Lung (tissue), 12 donors: ENCODE measurements around the gene MAPKBP1. TPM values are rescaled to one million over a fixed set of nuclear protein-coding genes. Genes with fewer than 3 reads are reported as not detected.

ENCODE experiments used
- ATAC-seq: fragments of 200-7000 bp; cut with Tn5 transposase; one replicate; pipeline ENCODE4 v1.9.1; 2020; ENCODE audit warnings: moderate number of reproducible peaks; ENCODE audit not compliant: insufficient read depth, low FRiP score
- DNase-seq, 3 donors: peaks; one replicate each; pipeline ENCODE4 v3.0.0-alpha.2; 2013 to 2017
- H3K27ac ChIP-seq, 2 donors: one replicate each; pipeline ENCODE4 v1.5.1; 2013; ENCODE audit warnings: mild to moderate bottlenecking in 2 of 2, moderate library complexity in 2 of 2, control low read depth in 1 of 2, inconsistent platforms in 1 of 2, low read depth in 1 of 2, low read length in 1 of 2
- H3K27me3 ChIP-seq, 3 donors: one replicate each; pipeline ENCODE4 v1.5.1; 2013; ENCODE audit warnings: low read length in 2 of 3; ENCODE audit not compliant: control insufficient read depth in 3 of 3, insufficient read depth in 3 of 3
- H3K36me3 ChIP-seq, 4 donors: one replicate each; pipeline ENCODE4 v1.5.1; 2013; ENCODE audit warnings: low read length in 4 of 4, mild to moderate bottlenecking in 1 of 4, moderate library complexity in 1 of 4; ENCODE audit not compliant: control insufficient read depth in 4 of 4, insufficient read depth in 4 of 4
- H3K4me1 ChIP-seq, 5 donors: one replicate each; pipeline ENCODE4 v1.5.1; 2013; ENCODE audit warnings: low read length in 5 of 5, mild to moderate bottlenecking in 2 of 5, moderate library complexity in 1 of 5; ENCODE audit not compliant: control insufficient read depth in 5 of 5, insufficient read depth in 5 of 5
- H3K4me3 ChIP-seq: one replicate; pipeline ENCODE4 v1.5.1; 2013; ENCODE audit warnings: mild to moderate bottlenecking, control low read depth, moderate library complexity
- H3K9ac ChIP-seq, 2 donors: one replicate each; pipeline ENCODE4 v1.5.1; 2013; ENCODE audit warnings: low read length in 2 of 2, control low read depth in 1 of 2; ENCODE audit not compliant: insufficient read depth in 1 of 2
- H3K9me3 ChIP-seq, 4 donors: one replicate each; pipeline ENCODE4 v1.5.1; 2013; ENCODE audit warnings: low read length in 3 of 4, mild to moderate bottlenecking in 1 of 4, moderate library complexity in 1 of 4; ENCODE audit not compliant: control insufficient read depth in 4 of 4, insufficient read depth in 3 of 4
- WGBS, 2 donors: extraction: QIAGEN DNeasy Blood & Tissue Kit; methylation state at CpG; one replicate each; pipeline ENCODE4 v1.1.7; 2013; 5-methylcytosine and 5-hydroxymethylcytosine counted together
- polyA plus RNA-seq, 2 donors: library from polyadenylated mRNA; stranded (reverse); fragments of 200-250 nt; gene quantifications; one replicate each; pipeline ENCODE4 v1.2.1, GENCODE V29; 2013
- total RNA-seq, 2 donors: library from RNA; depleted of rRNA in 1 of 2; stranded (reverse); fragments of >200 nt in 1 of 2; gene quantifications; one replicate each; pipeline ENCODE4 v1.2.1, GENCODE V29; 2014 to 2021
- TF ChIP-seq, protein P1 (sequence below): IDR thresholded peaks from 2 replicates; pipeline ENCODE4 v1.5.1; 2012; ENCODE audit warnings: mild to moderate bottlenecking; ENCODE audit errors: control extremely low read depth, extremely low read depth
- donor health status: control.
- donor health status: control.
- donor health status: Bipolar disorder and iron deficiency.
- donor health status: healthy.
- donor health status: DM: yes; HTN: yes; CAD: no.

Gene MAPKBP1
- total and polyA plus RNA-seq, 4 donors: 7.2 to 25.7 (median 16.4) TPM

DNA sequence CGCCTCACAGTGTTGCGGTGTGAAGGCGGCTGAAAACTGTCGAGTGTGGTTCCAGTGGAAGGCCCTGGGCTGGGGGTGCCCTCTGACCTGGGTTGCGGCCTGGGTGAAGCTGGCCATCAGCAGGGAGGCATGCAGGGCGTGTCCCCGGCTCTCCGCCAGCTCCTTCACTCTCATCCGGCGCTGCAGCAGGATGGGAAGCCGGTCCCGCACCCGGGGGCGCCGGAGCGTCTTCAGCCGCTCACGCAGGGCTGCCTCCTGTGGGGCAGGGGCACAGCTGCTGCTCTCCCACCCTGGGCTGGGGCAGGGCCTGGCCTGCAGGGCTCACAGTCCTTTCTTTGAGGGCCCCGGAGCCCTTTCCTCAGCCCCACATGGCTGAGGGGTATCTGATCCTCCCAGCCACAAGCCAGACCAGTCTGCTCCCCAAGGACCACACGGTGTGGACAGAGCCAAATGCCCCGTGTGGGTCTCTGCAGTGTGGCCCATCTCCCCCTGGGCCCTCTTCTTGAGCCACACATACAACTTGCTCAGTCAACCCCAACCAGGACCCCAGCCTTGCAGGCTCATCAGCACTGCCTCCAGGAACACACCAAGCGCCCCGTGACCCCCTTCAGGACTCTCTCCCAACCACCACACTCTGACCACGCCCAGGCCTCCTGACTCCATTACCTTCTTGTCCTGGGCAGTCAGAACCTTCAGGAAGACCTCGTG lies 92.7 kb downstream of the MAPKBP1 start:
- H3K4me1 ChIP-seq: peaks cover 0 to 8% (median 0%) of the 10 kb centered on the region in 5 donors
- no peaks in the 10 kb centered on the region for H3K27me3 ChIP-seq
- 91 to 93% methylated on average over 25 of the region's 25 CpGs for WGBS, 2 donors
- no peak overlapping the region for H3K9ac ChIP-seq
- ATAC-seq: no peak
- no peak overlapping the region for H3K27ac ChIP-seq
- H3K36me3 ChIP-seq: no peaks in the 10 kb centered on the region
- no peak overlapping the region for H3K4me3 ChIP-seq
- TF ChIP-seq, protein P1, sequence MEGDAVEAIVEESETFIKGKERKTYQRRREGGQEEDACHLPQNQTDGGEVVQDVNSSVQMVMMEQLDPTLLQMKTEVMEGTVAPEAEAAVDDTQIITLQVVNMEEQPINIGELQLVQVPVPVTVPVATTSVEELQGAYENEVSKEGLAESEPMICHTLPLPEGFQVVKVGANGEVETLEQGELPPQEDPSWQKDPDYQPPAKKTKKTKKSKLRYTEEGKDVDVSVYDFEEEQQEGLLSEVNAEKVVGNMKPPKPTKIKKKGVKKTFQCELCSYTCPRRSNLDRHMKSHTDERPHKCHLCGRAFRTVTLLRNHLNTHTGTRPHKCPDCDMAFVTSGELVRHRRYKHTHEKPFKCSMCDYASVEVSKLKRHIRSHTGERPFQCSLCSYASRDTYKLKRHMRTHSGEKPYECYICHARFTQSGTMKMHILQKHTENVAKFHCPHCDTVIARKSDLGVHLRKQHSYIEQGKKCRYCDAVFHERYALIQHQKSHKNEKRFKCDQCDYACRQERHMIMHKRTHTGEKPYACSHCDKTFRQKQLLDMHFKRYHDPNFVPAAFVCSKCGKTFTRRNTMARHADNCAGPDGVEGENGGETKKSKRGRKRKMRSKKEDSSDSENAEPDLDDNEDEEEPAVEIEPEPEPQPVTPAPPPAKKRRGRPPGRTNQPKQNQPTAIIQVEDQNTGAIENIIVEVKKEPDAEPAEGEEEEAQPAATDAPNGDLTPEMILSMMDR: no peak
- H3K9me3 ChIP-seq: no peaks in the 10 kb centered on the region
- DNase-seq: no peak

DNA sequence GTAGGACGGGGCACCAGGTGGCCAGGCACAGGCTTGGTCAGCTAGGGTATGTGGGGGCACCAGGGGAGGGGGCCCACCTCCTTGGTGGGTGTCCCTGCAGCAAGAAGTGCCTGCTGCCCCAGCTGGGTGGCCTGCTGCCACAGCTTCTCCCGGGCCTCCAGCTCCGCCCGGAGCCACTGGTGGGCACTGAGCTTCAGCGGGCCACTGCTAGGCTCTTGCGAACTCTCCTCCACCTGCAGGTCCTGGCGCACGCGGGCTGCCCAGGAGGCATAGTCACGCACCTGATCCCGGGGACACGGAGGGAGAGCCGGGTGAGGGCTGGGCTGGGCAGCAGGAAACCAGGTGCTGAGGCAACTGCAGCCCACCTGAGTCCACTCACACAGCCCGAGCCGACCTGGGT lies 94.0 kb downstream of the MAPKBP1 start:
- ATAC-seq: no peak
- H3K4me1 ChIP-seq: peaks cover 0 to 3% (median 0%) of the 10 kb centered on the region in 5 donors
- TF ChIP-seq, protein P1: no peak
- 95% methylated on average over 15 of the region's 15 CpGs for WGBS, 2 donors
- DNase-seq: no peak
- no peaks in the 10 kb centered on the region for H3K9me3 ChIP-seq
- H3K4me3 ChIP-seq: no peak overlapping the region
- H3K9ac ChIP-seq: no peak overlapping the region
- H3K27me3 ChIP-seq: no peaks in the 10 kb centered on the region
- H3K27ac ChIP-seq: no peak overlapping the region
- H3K36me3 ChIP-seq: no peaks in the 10 kb centered on the region

DNA sequence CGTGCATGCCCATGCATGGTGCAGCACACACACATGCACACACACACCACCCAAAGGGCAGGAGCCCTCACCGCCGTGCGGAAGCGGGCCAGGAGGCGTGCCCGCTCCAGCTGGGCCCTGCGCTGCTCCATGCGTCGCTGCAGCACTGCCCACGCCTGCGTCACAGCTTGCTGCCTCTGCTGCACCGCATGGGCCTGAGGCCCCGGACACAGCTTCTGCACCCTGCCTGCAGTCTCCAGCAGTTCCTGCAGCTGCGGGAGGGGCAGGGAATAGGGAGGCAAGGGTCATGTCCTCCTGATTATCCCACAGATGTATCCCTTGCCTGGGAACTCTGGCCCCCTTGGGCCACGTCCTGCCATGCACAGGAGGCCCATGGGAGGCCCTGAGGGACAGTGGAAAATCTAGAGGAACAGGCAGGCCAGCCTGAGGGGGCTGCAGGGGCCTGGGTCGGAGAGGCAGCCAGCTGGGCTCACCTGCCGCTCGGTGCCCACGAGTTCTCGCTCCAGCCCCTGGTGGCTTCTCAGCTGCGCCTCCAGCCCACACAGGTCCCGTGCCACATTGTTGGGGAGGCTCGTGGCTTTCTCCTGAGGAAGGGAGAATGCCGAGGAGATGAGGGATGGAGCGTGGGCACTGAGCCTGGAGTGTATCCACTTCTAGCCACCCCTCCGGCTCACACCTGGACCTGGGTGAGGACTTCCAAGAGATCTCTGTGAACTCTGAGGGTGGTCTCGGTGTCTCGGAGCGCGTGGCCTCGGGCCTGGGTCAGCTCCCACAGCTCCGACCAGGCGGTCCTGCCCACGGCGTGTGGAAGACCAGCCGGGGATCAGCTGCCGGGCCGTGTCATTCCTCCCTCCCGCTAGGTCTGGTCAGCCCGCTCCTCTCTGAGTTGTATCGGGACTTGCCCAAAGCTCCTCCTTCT lies 95.7 kb downstream of the MAPKBP1 start:
- no peaks in the 10 kb centered on the region for H3K27me3 ChIP-seq
- ATAC-seq: no peak
- H3K36me3 ChIP-seq: no peaks in the 10 kb centered on the region
- no peaks in the 10 kb centered on the region for H3K9me3 ChIP-seq
- no peak overlapping the region for H3K4me3 ChIP-seq
- TF ChIP-seq, protein P1: no peak
- H3K4me1 ChIP-seq: peaks cover 0 to 3% (median 0%) of the 10 kb centered on the region in 5 donors
- no peak overlapping the region for H3K27ac ChIP-seq
- 92 to 95% methylated on average over 40 to 42 of the region's 42 CpGs for WGBS, 2 donors
- DNase-seq: no peak
- no peak overlapping the region for H3K9ac ChIP-seq
